IMR-90 (cell line): ENCODE results near the gene HERC6. TPM values are rescaled to one million over a fixed set of nuclear protein-coding genes. Genes with fewer than 3 reads are reported as not detected.

Experiments used
- ATAC-seq: fragments of 200-7000 bp; cut with Tn5 transposase; 2 replicates; pipeline ENCODE4 v1.9.1; 2020; ENCODE audit warnings: low read depth, mild to moderate bottlenecking, moderate library complexity
- BruUV-seq: library from RNA; stranded (reverse); fragments of 400-500 nt; replicated peaks from 2 replicates; lab custom pipeline; 2021; lab: Mats Ljungman, UMichigan
- CTCF ChIA-PET: fragments of 300-600 bp; formaldehyde crosslinking; extraction: SDS; loops from one replicate; lab custom pipeline; 2021; ENCODE audit warnings: antibody characterized with exemption; lab: Yijun Ruan, JAX
- POLR2A ChIA-PET: fragments of 300-600 bp; sonication (Branson Sonifier 250); formaldehyde crosslinking; loops from one replicate; lab custom pipeline; 2022; ENCODE audit warnings: antibody characterized with exemption; ENCODE audit not compliant: unreplicated experiment; lab: Charles Lee
- DNase-seq: peaks from one replicate; pipeline ENCODE4 v3.0.0; 2013
- H2AFZ ChIP-seq: replicated peaks from 2 replicates; pipeline ENCODE3; 2013; ENCODE audit warnings: low read length, mild to moderate bottlenecking; ENCODE audit not compliant: poor library complexity
- H2AK5ac ChIP-seq: 2 replicates; pipeline ENCODE4 v1.6.1; 2013; ENCODE audit warnings: low read depth, low read length, inconsistent platforms
- H2AK9ac ChIP-seq: replicated peaks from 2 replicates; pipeline ENCODE3; 2013; ENCODE audit warnings: mild to moderate bottlenecking, low read depth, low read length, moderate library complexity; ENCODE audit not compliant: poor library complexity
- H2BK120ac ChIP-seq: 2 replicates; pipeline ENCODE4 v1.6.1; 2013; ENCODE audit warnings: low read depth, low read length, inconsistent platforms
- H2BK15ac ChIP-seq: 3 replicates; pipeline ENCODE4 v1.6.1; 2013; ENCODE audit warnings: low read depth, low read length, inconsistent platforms
- H2BK20ac ChIP-seq: 2 replicates; pipeline ENCODE4 v1.6.1; 2013; ENCODE audit warnings: low read depth, mild to moderate bottlenecking, inconsistent platforms, low read length, moderate library complexity
- H2BK5ac ChIP-seq: 2 replicates; pipeline ENCODE4 v1.6.1; 2013; ENCODE audit warnings: mild to moderate bottlenecking, low read depth, low read length, inconsistent platforms; ENCODE audit not compliant: poor library complexity, severe bottlenecking
- H3K14ac ChIP-seq: replicated peaks from 2 replicates; pipeline ENCODE4 v1.6.1; 2013; ENCODE audit warnings: low read depth, low read length, inconsistent platforms
- H3K18ac ChIP-seq: 2 replicates; pipeline ENCODE4 v1.6.1; 2013; ENCODE audit warnings: low read depth, low read length, control low read depth
- H3K23ac ChIP-seq: 2 replicates; pipeline ENCODE4 v1.6.1; 2013; ENCODE audit warnings: low read depth, low read length, inconsistent platforms
- H3K27ac ChIP-seq: 2 replicates; pipeline ENCODE4 v1.5.1; 2013; ENCODE audit warnings: mild to moderate bottlenecking, control low read depth, low read length; ENCODE audit not compliant: insufficient read depth
- H3K27me3 ChIP-seq: 2 replicates; pipeline ENCODE4 v1.6.1; 2013; ENCODE audit warnings: low read length; ENCODE audit not compliant: control insufficient read depth, insufficient read depth
- H3K36me3 ChIP-seq: 2 replicates; pipeline ENCODE4 v1.6.1; 2013; ENCODE audit warnings: low read length, mixed read lengths; ENCODE audit not compliant: control insufficient read depth, insufficient read depth
- H3K4ac ChIP-seq: 2 replicates; pipeline ENCODE4 v1.6.1; 2013; ENCODE audit warnings: low read depth, low read length, inconsistent platforms
- H3K4me1 ChIP-seq: 2 replicates; pipeline ENCODE4 v1.6.1; 2013; ENCODE audit warnings: low read length, mixed read lengths; ENCODE audit not compliant: control insufficient read depth, insufficient read depth
- H3K4me2 ChIP-seq: 2 replicates; pipeline ENCODE4 v1.6.1; 2013; ENCODE audit warnings: low read depth, mild to moderate bottlenecking, control low read depth, low read length, moderate library complexity
- H3K4me3 ChIP-seq: 2 replicates; pipeline ENCODE4 v1.5.1; 2013; ENCODE audit warnings: low read depth, mild to moderate bottlenecking, control low read depth, low read length, moderate library complexity; ENCODE audit not compliant: insufficient read depth
- H3K56ac ChIP-seq: 2 replicates; pipeline ENCODE4 v1.6.1; 2013; ENCODE audit warnings: low read length, inconsistent platforms; ENCODE audit not compliant: insufficient read depth; ENCODE audit errors: extremely low read depth
- H3K79me1 ChIP-seq, 2 experiments: 2 replicates each; pipeline ENCODE4 v1.6.1; 2013; ENCODE audit warnings: low read length in 2 of 2, inconsistent platforms in 1 of 2, low read depth in 1 of 2
- H3K9ac ChIP-seq: 2 replicates; pipeline ENCODE4 v1.6.1; 2013; ENCODE audit warnings: low read depth, low read length, control low read depth
- H3K9me1 ChIP-seq: 2 replicates; pipeline ENCODE4 v1.6.1; 2013; ENCODE audit warnings: low read length, inconsistent platforms; ENCODE audit not compliant: insufficient read depth
- H3K9me3 ChIP-seq: 2 replicates; pipeline ENCODE4 v1.6.1; 2013; ENCODE audit warnings: low read length; ENCODE audit not compliant: control insufficient read depth, insufficient read depth
- H4K20me1 ChIP-seq: 2 replicates; pipeline ENCODE4 v1.6.1; 2013; ENCODE audit warnings: low read length, inconsistent platforms; ENCODE audit not compliant: insufficient read depth
- H4K5ac ChIP-seq: 2 replicates; pipeline ENCODE4 v1.6.1; 2013; ENCODE audit warnings: mild to moderate bottlenecking, low read depth, low read length, control low read depth
- H4K8ac ChIP-seq, 2 experiments: 2 replicates each; pipeline ENCODE4 v1.6.1; 2013; ENCODE audit warnings: low read depth in 2 of 2, low read length in 2 of 2, control low read depth in 1 of 2, inconsistent platforms in 1 of 2
- H4K91ac ChIP-seq: 2 replicates; pipeline ENCODE4 v1.6.1; 2013; ENCODE audit warnings: low read depth, low read length, inconsistent platforms; ENCODE audit not compliant: insufficient read depth
- MAFK ChIP-seq: IDR thresholded peaks from 2 replicates; pipeline ENCODE4 v1.6.1; 2012; ENCODE audit warnings: low read depth, low read length, improper control_type of control experiment
- NFE2L2 ChIP-seq: fragments of 150-350 bp; IDR thresholded peaks from 2 replicates; pipeline ENCODE4 v1.6.1; 2016; ENCODE audit warnings: low read depth, mild to moderate bottlenecking, low read length
- WGBS, 2 experiments: methylation state at CpG; one replicate each; pipeline versions ENCODE4 v1.1.5 to v1.1.7; 2013; ENCODE audit warnings: missing lambda C conversion rate in 2 of 2; ENCODE audit not compliant: insufficient read length in 1 of 2; ENCODE audit errors: extremely low coverage in 2 of 2; 5-methylcytosine and 5-hydroxymethylcytosine counted together
- dilution Hi-C: fragments of 300-500 bp; cut with HindIII; formaldehyde crosslinking; loops from one replicate; pipeline ENCODE4 v1.14.3; 2018; ENCODE audit warnings: low sequenced_read_pairs; ENCODE audit not compliant: unreplicated experiment
- in situ Hi-C: fragments of 300-500 bp; cut with MboI; formaldehyde crosslinking; loops from 3 replicates; pipeline ENCODE4 v1.14.3; 2019; ENCODE audit warnings: low sequenced_read_pairs, inconsistent platforms, mixed read lengths
- intact Hi-C: fragments of 100-400 bp; cut with micrococcal nuclease; formaldehyde crosslinking; loops from 2 replicates; pipeline ENCODE4 v1.10.0; 2022
- polyA plus RNA-seq, 3 experiments: library from polyadenylated mRNA; depleted of rRNA; stranded (reverse); fragments of >200 nt; gene quantifications; 2 replicates each; pipeline ENCODE4 v1.2.3, GENCODE V29; 2012; ENCODE audit warnings: low replicate concordance in 1 of 3
- total RNA-seq: library from RNA; depleted of rRNA; stranded (reverse); fragments of >200 nt; gene quantifications from 2 replicates; pipeline ENCODE4 v1.2.3, GENCODE V29; 2012

HERC6 gene
- total and polyA plus RNA-seq, 2 of the 4 experiments (the other 2 are of a cell fraction) = 0.53 to 1.6 TPM

DNA sequence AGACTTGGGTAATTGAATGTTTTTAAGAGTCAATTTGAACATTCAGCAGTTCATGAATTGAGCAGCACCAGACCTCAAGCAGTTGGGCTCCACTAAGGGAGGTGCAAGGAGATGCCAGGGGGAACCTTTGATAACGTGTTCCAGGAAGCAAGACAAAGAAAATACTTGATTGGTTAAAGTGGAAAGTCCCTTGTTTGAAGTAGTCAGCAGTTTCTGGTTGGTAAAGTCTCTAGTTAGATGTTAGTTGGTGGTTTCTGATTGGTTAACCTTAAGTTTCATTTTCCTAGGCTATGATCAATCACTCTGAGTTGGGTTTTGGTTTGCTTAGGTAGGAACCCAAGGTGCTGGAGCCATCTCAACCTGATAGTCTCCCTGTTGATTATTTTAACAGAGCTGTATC lies 4.0 kb downstream of the HERC6 start:
- no peak overlapping the region for H2AK5ac ChIP-seq
- no peak overlapping the region for H3K4ac ChIP-seq
- no peaks in the 10 kb centered on the region for H3K4me1 ChIP-seq
- no peaks in the 10 kb centered on the region for H3K9me1 ChIP-seq
- no peak overlapping the region for H2AFZ ChIP-seq
- no peaks in the 10 kb centered on the region for H3K9me3 ChIP-seq
- no peak overlapping the region for H2BK120ac ChIP-seq
- no peak overlapping the region for H3K18ac ChIP-seq
- no peak overlapping the region for H3K4me2 ChIP-seq
- intact Hi-C loops (no loop called here), in situ Hi-C loops (no loop called here), dilution Hi-C loops (no loop called here)
- no peaks in the 10 kb centered on the region for H3K79me1 ChIP-seq
- no peak overlapping the region for H3K14ac ChIP-seq
- peaks cover 2% of the 10 kb centered on the region; the same call in 1 of the 2 replicates for H3K27me3 ChIP-seq
- ChIA-PET POLR2A (no interaction called here), CTCF (no interaction called here)
- BruUV-seq = no TSS peak
- H2AK9ac ChIP-seq = no peak overlapping the region
- TF ChIP-seq MAFK (peak; percentile 27; the same call in 1 of the 2 replicates), NFE2L2 (no peak)
- H3K36me3 ChIP-seq = no peaks in the 10 kb centered on the region
- no peak for DNase-seq
- no peak overlapping the region for H3K4me3 ChIP-seq
- H4K20me1 ChIP-seq = no peaks in the 10 kb centered on the region
- no peak for ATAC-seq
- no peak overlapping the region for H2BK20ac ChIP-seq
- no peak overlapping the region for H4K91ac ChIP-seq
- no peak overlapping the region for H3K27ac ChIP-seq
- H3K23ac ChIP-seq = no peak overlapping the region
- H2BK5ac ChIP-seq = no peak overlapping the region
- no peak overlapping the region for H3K56ac ChIP-seq
- H4K5ac ChIP-seq = no peak overlapping the region
- no peak overlapping the region for H2BK15ac ChIP-seq
- no peak overlapping the region for H4K8ac ChIP-seq
- H3K9ac ChIP-seq = no peak overlapping the region
- WGBS, 2 experiments = 40% methylated on average over 1 of the region's 1 CpG; no CpG with 5 or more reads in 1 of the 2 experiments
